HepG2 (cell line): Measurements from ENCODE around the gene GRM6.

Source experiments
- POLR2AphosphoS5 ChIP-seq: IDR thresholded peaks from 2 replicates; pipeline ENCODE4 v1.6.1; 2012; ENCODE audit warnings: low read depth, low read length
- TEAD2 ChIP-seq: sonication (generic); formaldehyde crosslinking; IDR thresholded peaks from 2 replicates; pipeline ENCODE4 v1.9.0; 2021; ENCODE audit warnings: missing genetic modification reagents
- ZNF350 ChIP-seq: sonication (generic); formaldehyde crosslinking; IDR thresholded peaks from 2 replicates; pipeline ENCODE4 v1.4.0; 2020; ENCODE audit warnings: mild to moderate bottlenecking, low read depth, missing genetic modification reagents, borderline replicate concordance
- TF ChIP-seq, protein P1 (sequence below): sonication (generic); formaldehyde crosslinking; IDR thresholded peaks from 2 replicates; pipeline ENCODE4 v1.5.0; 2020; ENCODE audit warnings: mild to moderate bottlenecking, missing genetic modification reagents, moderate library complexity

- no peak for TF ChIP-seq TEAD2 (CRISPR knock-in tag)
- TF ChIP-seq, protein P1, sequence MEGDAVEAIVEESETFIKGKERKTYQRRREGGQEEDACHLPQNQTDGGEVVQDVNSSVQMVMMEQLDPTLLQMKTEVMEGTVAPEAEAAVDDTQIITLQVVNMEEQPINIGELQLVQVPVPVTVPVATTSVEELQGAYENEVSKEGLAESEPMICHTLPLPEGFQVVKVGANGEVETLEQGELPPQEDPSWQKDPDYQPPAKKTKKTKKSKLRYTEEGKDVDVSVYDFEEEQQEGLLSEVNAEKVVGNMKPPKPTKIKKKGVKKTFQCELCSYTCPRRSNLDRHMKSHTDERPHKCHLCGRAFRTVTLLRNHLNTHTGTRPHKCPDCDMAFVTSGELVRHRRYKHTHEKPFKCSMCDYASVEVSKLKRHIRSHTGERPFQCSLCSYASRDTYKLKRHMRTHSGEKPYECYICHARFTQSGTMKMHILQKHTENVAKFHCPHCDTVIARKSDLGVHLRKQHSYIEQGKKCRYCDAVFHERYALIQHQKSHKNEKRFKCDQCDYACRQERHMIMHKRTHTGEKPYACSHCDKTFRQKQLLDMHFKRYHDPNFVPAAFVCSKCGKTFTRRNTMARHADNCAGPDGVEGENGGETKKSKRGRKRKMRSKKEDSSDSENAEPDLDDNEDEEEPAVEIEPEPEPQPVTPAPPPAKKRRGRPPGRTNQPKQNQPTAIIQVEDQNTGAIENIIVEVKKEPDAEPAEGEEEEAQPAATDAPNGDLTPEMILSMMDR, result no peak
- TF ChIP-seq ZNF350 (CRISPR knock-in tag), result no peak
- TF ChIP-seq POLR2AphosphoS5, result no peak
Measured at GRCh38 chr5:178993955-178994579, 1.1 kb downstream of the GRM6 start.
